DND-41 (cell line): ENCODE measurements around the gene RALGPS1.

ENCODE experiments used
- ATAC-seq: fragments of 200-7000 bp; cut with Tn5 transposase; 3 replicates; pipeline ENCODE4 v1.9.1; 2021; ENCODE audit warnings: low read depth; ENCODE audit not compliant: insufficient read depth
- DNase-seq: peaks from one replicate; pipeline ENCODE4 v3.0.0-alpha.2; 2020
- H2AFZ ChIP-seq: 2 replicates; pipeline ENCODE4 v1.6.0; 2012; ENCODE audit warnings: low read depth, low read length
- H3K27ac ChIP-seq: 2 replicates; pipeline ENCODE4 v1.5.1; 2012; ENCODE audit warnings: low read length, inconsistent platforms
- H3K27me3 ChIP-seq: fragments of 200-600 bp; sonication (generic); 2 replicates; pipeline ENCODE4 v1.6.0; 2012; ENCODE audit warnings: low read length, mild to moderate bottlenecking, inconsistent platforms; ENCODE audit not compliant: insufficient read depth, poor library complexity
- H3K36me3 ChIP-seq: 2 replicates; pipeline ENCODE4 v1.5.1; 2012; ENCODE audit warnings: low read length, inconsistent platforms; ENCODE audit not compliant: insufficient read depth
- H3K4me1 ChIP-seq: 2 replicates; pipeline ENCODE4 v1.5.1; 2012; ENCODE audit warnings: mild to moderate bottlenecking, low read length; ENCODE audit not compliant: insufficient read depth
- H3K4me2 ChIP-seq: 2 replicates; pipeline ENCODE4 v1.6.0; 2012; ENCODE audit warnings: mild to moderate bottlenecking, moderate library complexity, low read length, inconsistent platforms; ENCODE audit not compliant: insufficient read depth
- H3K4me3 ChIP-seq, 2 experiments: fragments of 200-600 bp in 1 of 2; shearing (Covaris generic) in 1 of 2; 2 replicates each; pipeline ENCODE4 v1.5.1; 2012 to 2016; ENCODE audit warnings: inconsistent platforms in 2 of 2, low read length in 2 of 2, mild to moderate bottlenecking in 2 of 2, low read depth in 1 of 2, moderate library complexity in 1 of 2
- H3K79me2 ChIP-seq: 2 replicates; pipeline ENCODE4 v1.6.0; 2012; ENCODE audit warnings: low read length, inconsistent platforms; ENCODE audit not compliant: insufficient read depth
- H3K9ac ChIP-seq: 2 replicates; pipeline ENCODE4 v1.6.0; 2012; ENCODE audit warnings: low read depth, mild to moderate bottlenecking, inconsistent platforms, low read length, moderate library complexity
- H3K9me3 ChIP-seq: 2 replicates; pipeline ENCODE4 v1.5.1; 2012; ENCODE audit warnings: low read length, moderate library complexity, mild to moderate bottlenecking, inconsistent platforms; ENCODE audit not compliant: insufficient read depth, severe bottlenecking
- H4K20me1 ChIP-seq: 2 replicates; pipeline ENCODE4 v1.6.0; 2012; ENCODE audit warnings: low read length; ENCODE audit not compliant: insufficient read depth
- EZH2 ChIP-seq: IDR thresholded peaks from 3 replicates; pipeline ENCODE4 v1.6.1; 2012; ENCODE audit warnings: borderline replicate concordance, low read depth, mild to moderate bottlenecking, moderate library complexity, low read length, inconsistent platforms; ENCODE audit not compliant: severe bottlenecking
- TF ChIP-seq, protein P1 (sequence below): IDR thresholded peaks from 2 replicates; pipeline ENCODE4 v1.5.1; 2012; ENCODE audit warnings: borderline replicate concordance, low read length, moderate library complexity, mild to moderate bottlenecking; ENCODE audit not compliant: poor library complexity, severe bottlenecking; ENCODE audit errors: extremely low read depth

Gene RALGPS1

DNA sequence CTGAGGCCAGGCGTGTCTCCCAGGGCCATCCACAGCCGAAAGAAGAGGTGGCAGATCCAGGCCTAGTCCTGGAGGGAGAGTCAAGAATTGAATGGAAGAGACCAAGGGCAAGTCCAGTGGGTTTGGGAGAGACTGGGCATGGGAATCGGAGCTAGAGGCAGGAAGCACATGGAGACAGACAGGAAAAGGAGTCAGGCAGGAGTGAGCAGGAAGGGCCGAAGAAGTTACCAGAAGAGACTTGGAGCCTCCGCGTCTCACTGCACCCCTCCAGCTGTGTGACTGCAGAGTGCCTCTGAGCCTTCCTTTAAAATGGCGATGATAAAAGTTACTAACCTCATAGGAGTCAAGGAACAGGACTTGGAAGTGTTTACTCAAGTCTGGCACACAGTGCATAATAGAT is 272.2 kb downstream of the RALGPS1 start:
- H3K36me3 ChIP-seq = no peaks in the 10 kb centered on the region
- H3K4me2 ChIP-seq = no peak overlapping the region
- H2AFZ ChIP-seq = no peak overlapping the region

DNA sequence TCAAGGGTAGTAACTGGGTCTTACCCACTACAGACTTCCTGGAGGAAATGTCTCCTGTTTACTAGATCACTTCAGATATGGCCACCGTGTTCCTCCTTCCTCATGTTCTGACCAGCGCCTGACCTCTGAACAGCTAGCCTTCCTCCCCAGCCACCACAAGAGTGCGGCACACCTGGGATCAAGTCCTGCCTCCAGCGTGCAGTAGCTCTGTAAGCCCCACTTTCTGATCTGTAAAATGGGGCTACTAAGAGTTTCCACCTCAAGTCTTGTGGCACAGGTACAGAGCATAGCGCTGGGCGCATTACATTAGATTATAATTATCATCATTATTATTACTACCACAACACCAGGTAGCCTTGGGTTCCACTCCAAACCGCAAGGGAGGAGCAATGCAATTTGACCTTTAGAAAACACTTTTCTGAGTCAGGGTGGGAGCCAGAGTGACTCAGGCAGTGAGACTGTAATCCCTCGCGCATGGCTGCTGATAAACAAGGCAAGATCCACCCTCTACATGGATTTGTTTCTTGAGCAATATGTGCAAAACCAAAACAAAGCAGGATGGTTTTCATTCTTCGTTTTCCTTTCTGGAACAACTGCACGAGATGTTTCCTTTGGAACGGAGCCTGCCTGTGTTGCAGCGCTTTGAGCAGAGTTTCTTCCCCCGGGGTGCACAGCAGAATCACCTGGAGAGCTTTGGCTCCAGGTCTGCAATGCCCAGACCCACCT is 272.8 kb downstream of the RALGPS1 start:
- H3K79me2 ChIP-seq = no peaks in the 10 kb centered on the region
- no peak overlapping the region for H3K4me3 ChIP-seq

More for the DNA sequence above, 272.2 kb downstream of the RALGPS1 start:
- Histone ChIP-seq H3K79me2 (no peaks in the 10 kb centered on the region), H3K27me3 (no peaks in the 10 kb centered on the region), H3K4me1 (no peaks in the 10 kb centered on the region), H3K9ac (no peak overlapping the region), H3K9me3 (no peaks in the 10 kb centered on the region), H4K20me1 (peaks cover 3% of the 10 kb centered on the region; the same call in 1 of the 2 replicates), H3K27ac (no peak overlapping the region), H3K4me3 (no peak overlapping the region)
- TF ChIP-seq EZH2 = no peak
- TF ChIP-seq, protein P1, sequence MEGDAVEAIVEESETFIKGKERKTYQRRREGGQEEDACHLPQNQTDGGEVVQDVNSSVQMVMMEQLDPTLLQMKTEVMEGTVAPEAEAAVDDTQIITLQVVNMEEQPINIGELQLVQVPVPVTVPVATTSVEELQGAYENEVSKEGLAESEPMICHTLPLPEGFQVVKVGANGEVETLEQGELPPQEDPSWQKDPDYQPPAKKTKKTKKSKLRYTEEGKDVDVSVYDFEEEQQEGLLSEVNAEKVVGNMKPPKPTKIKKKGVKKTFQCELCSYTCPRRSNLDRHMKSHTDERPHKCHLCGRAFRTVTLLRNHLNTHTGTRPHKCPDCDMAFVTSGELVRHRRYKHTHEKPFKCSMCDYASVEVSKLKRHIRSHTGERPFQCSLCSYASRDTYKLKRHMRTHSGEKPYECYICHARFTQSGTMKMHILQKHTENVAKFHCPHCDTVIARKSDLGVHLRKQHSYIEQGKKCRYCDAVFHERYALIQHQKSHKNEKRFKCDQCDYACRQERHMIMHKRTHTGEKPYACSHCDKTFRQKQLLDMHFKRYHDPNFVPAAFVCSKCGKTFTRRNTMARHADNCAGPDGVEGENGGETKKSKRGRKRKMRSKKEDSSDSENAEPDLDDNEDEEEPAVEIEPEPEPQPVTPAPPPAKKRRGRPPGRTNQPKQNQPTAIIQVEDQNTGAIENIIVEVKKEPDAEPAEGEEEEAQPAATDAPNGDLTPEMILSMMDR = no peak
- DNase-seq (no peak), ATAC-seq (no peak)

DNA sequence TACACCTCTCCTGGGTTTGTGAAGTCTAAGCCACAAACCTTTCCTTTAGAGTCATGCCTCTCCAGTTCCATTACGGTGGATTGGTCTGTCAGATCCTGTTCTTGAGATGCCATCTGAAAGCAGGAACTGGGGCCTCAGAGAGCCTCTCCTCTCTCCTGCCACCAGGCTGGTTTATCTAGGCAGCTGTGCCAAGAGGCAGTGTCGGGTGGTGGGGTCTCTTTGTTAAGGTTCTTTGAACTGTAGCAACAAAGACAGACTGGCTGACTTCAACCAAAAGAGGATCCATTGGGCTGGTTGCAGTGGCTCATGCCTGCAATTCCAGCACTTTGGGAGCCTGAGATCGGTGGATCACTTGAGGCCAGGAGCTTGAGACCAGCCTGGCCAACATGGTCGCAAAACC is 273.8 kb downstream of the RALGPS1 start:
- Histone ChIP-seq H3K79me2 (no peaks in the 10 kb centered on the region), H3K4me2 (no peak overlapping the region), H3K27me3 (peaks cover 9% of the 10 kb centered on the region), H3K4me1 (no peaks in the 10 kb centered on the region), H3K9ac (no peak overlapping the region), H3K4me3 (no peak overlapping the region), H4K20me1 (peaks cover 14% of the 10 kb centered on the region), H3K27ac (no peak overlapping the region), H2AFZ (no peak overlapping the region), H3K9me3 (no peaks in the 10 kb centered on the region), H3K36me3 (no peaks in the 10 kb centered on the region)
- DNase-seq (no peak), ATAC-seq (no peak)
- no peak for TF ChIP-seq EZH2
- TF ChIP-seq, protein P1 = no peak

More for the DNA sequence above, 272.8 kb downstream of the RALGPS1 start:
- H2AFZ ChIP-seq = no peak overlapping the region
- no peak overlapping the region for H3K27ac ChIP-seq
- H4K20me1 ChIP-seq = peaks cover 7% of the 10 kb centered on the region; the same call in 1 of the 2 replicates
- no peak overlapping the region for H3K4me2 ChIP-seq
- no peaks in the 10 kb centered on the region for H3K36me3 ChIP-seq
- no peaks in the 10 kb centered on the region for H3K4me1 ChIP-seq
- no peak for TF ChIP-seq EZH2
- TF ChIP-seq, protein P1 = no peak
- DNase-seq = no peak
- peaks cover 3% of the 10 kb centered on the region for H3K27me3 ChIP-seq
- H3K9me3 ChIP-seq = no peaks in the 10 kb centered on the region
- H3K9ac ChIP-seq = no peak overlapping the region
- ATAC-seq = no peak

DNA sequence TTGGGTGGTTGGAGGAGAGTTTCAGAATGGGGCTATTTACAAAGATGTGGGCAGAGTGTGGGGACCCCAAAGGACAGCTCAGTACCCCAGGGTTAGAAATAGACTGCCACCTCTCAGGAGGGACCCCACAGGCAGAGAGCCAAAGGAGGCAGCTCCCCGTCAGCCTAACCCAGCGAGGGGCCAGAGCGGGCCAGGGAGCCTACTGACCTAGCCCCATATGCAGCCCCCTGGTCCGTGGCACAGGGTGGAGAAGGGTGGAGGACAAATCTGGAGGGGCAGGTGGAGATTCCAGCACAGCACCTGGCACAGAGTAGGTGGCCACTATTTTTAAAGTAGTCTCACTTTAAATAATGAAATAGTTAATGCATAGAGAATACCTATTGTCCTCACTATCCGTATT is 275.0 kb downstream of the RALGPS1 start:
- H3K4me1 ChIP-seq = no peaks in the 10 kb centered on the region
- peaks cover 10% of the 10 kb centered on the region for H3K27me3 ChIP-seq
- no peak overlapping the region for H3K27ac ChIP-seq
- H3K9ac ChIP-seq = no peak overlapping the region
- H3K9me3 ChIP-seq = no peaks in the 10 kb centered on the region
- peaks cover 21% of the 10 kb centered on the region for H4K20me1 ChIP-seq
- DNase-seq (no peak), ATAC-seq (no peak)
- no peaks in the 10 kb centered on the region for H3K36me3 ChIP-seq
- TF ChIP-seq, protein P1 = no peak
- no peak for TF ChIP-seq EZH2
- no peak overlapping the region for H3K4me2 ChIP-seq
- H2AFZ ChIP-seq = no peak overlapping the region
- H3K79me2 ChIP-seq = no peaks in the 10 kb centered on the region
- no peak overlapping the region for H3K4me3 ChIP-seq
